Activated T-cell treated with anti-CD3 and anti-CD28 coated beads, Interleukin-2, amount 50 U/mL, for 72 hours (primary cell): ENCODE results near the gene PSMB10. TPM values are rescaled to one million over a fixed set of nuclear protein-coding genes. Genes with fewer than 3 reads are reported as not detected.
A peak's percentile ranks its signal among the peaks of the same experiment; 100 is the strongest.
"Not testable (repeated sequence)": the region's sequence is repeated elsewhere in the genome, so short reads cannot be mapped to it uniquely, and the experiment has no call there.

Experiments used
- ATAC-seq, 2 donors: fragments of 150-1000 bp; cut with Tn5 transposase; replicated peaks in 1 of 2; 2 replicates each; pipeline ENCODE4 v1.10.0; 2021; ENCODE audit warnings: moderate library complexity in 2 of 2, mild to moderate bottlenecking in 1 of 2
- DNase-seq, 2 donors: peaks; one replicate each; pipeline ENCODE4 v3.0.0; 2021 to 2022; ENCODE audit warnings: mixed read lengths in 1 of 2
- H3K27ac Mint-ChIP-seq: one replicate; pipeline ENCODE4 v1.8.0; 2022; ENCODE audit warnings: mild to moderate bottlenecking, moderate library complexity, mixed read lengths
- H3K27me3 Mint-ChIP-seq: one replicate; pipeline ENCODE4 v1.8.0; 2022; ENCODE audit warnings: low read depth, mixed read lengths
- H3K36me3 Mint-ChIP-seq, 2 donors: one replicate each; pipeline ENCODE4 v1.8.0; 2022; ENCODE audit warnings: mixed read lengths in 2 of 2, mild to moderate bottlenecking in 1 of 2; ENCODE audit not compliant: insufficient read depth in 2 of 2
- H3K4me1 Mint-ChIP-seq: one replicate; pipeline ENCODE4 v1.8.0; 2022; ENCODE audit warnings: low read depth, mixed read lengths
- H3K4me3 Mint-ChIP-seq, 2 donors: one replicate each; pipeline ENCODE4 v1.8.0; 2022; ENCODE audit warnings: mild to moderate bottlenecking in 2 of 2, mixed read lengths in 2 of 2, moderate library complexity in 2 of 2
- H3K9me3 Mint-ChIP-seq, 2 donors: one replicate each; pipeline ENCODE4 v1.8.0; 2022; ENCODE audit warnings: mixed read lengths in 2 of 2
- total RNA-seq, 2 donors: library from RNA; stranded (reverse); gene quantifications; one replicate each; pipeline ENCODE4 v1.2.3, GENCODE V29; 2022

The PSMB10 gene
- total RNA-seq: 100 to 1,000 TPM; 169 to 184 TPM

DNA sequence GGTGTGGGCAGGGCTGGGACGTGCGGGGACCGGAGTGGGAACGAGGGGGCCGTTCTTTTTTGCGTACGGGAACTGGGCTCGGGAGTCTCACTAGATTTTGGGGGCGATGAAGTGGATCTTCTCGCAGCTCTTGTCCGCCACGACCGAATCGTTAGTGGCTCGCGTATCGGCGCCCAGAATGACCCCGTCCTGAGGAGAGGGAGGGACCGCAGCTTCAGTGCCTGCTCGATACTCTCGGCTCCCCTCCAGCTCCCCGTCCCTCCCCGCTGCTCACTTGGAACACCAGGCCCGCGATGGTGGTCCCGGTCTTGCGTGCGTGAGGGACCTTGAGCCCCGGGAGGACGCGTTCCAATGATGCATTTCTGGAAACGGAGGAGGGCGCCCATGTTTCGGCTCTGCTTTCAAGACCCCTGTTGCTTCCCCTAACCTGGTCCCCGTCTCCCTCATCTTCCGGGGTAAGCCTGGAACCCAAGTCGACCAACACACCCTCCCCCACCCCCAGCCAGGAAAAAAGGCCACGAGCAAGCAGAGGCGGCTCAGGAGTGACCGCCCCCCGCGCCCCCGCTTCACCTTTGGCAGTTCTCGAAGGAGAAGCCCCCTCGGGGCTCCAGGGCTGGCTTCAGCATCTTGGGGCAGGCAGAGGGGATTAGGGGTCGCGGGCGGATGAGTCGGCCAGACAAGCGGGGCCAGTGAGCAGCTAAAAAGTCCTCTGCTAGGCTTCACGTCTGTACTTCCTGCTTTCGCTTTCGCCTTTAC, at the start of gene PSMB10:
TSS of gene PSMB10 (minus strand) at position 727 of the 756 bp plus-strand sequence. CDS start at position 626, 101 bp downstream.
- Mint-ChIP-seq H3K27me3 (no peaks in the 10 kb centered on the region), H3K27ac (peak within 1 kb of the TSS; percentile 81), H3K36me3 (peaks cover 9 to 11% of the 10 kb centered on the region in 2 donors), H3K9me3 (no peaks in the 10 kb centered on the region), H3K4me1 (peaks cover 53% of the 10 kb centered on the region), H3K4me3 (peak within 1 kb of the TSS; percentile 87 to 100)
- ATAC-seq (peak; percentile 61 to 63), DNase-seq (peak in 1 of 2 donors; percentile 55)

DNA sequence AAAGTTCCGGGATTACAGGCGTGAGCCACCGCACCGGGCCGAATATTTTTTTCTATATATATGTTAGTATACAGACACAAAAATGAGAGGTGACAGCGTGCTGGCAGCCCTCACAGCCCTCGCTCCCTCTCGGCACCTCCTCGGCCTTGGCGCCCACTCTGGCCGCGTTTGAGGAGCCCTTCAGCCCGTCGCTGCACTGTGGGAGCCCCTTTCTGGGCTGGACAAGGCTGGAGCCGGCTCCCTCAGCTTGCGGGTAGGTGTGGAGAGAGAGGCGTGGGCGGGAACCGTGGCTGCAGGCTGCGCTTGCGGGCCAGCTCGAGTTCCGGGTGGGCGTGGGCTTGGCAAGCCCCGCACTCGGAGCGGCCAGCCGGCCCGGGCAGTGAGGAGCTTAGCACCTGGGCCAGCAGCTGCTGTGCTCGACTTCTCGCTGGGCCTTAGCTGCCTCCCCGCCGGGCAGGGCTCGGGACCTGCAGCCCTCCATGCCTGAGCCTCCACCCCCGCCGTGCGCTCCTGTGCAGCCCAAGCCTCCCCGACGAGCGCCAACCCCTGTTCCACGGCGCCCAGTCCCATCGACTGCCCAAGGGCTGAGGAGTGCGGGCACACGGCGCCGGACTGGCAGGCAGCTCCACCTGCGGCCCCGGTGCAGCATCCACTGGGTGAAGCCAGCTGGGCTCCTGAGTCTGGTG, 45.5 kb upstream of the PSMB10 start:
- Mint-ChIP-seq H3K9me3 (no peaks in the 10 kb centered on the region), H3K4me1 (peaks cover 24% of the 10 kb centered on the region), H3K36me3 (no peaks in the 10 kb centered on the region), H3K27ac (no peak overlapping the region), H3K27me3 (no peaks in the 10 kb centered on the region), H3K4me3 (no peak overlapping the region)
- DNase-seq: no peak
- ATAC-seq: no peak

DNA sequence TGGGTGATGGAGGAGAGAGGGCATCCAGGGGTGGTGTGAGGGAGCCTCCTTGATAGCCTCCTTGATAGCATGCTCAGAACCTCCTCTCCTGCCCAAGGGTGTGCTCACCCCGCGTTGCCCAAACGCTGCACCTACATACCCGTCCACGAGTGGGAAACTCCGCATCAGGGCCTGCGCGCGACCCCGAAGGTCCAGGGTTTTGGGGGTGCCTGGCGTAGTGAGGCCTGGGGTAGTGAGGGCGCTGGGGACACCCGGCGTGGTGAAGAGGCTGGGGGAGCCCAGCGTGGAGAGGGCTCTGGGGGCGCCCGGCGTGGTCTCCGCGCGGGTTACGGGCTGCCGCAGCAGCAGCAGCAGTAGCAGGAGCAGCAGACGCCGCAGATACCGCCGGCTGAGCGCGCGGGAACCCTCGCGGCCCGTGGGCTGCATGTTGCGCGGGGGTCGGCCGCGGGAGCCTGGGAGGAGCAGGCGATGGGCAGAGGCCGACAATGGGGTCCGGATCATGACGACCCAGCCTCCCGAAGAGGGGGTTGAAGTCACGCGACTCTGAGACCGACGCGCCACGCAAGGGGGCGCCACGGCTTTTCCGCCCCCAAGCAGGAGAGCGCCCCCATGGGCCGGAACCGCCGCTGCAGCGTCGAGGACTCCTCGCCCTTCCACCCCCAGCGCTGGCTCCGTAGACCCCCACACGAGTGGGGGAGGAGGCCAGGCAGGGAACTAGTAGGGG, 43.5 kb upstream of the PSMB10 start, which contains the start of gene DPEP3:
TSS of gene DPEP3 (minus strand) at position 545 of the 724 bp plus-strand sequence. CDS start at position 426, 119 bp downstream.
- Mint-ChIP-seq H3K36me3 (no peaks in the 10 kb centered on the region), H3K27me3 (no peaks in the 10 kb centered on the region), H3K4me1 (peaks cover 23% of the 10 kb centered on the region), H3K4me3 (no peak within 1 kb of the TSS), H3K9me3 (no peaks in the 10 kb centered on the region), H3K27ac (no peak within 1 kb of the TSS)
- peak in 1 of 2 donors; percentile 27 for DNase-seq
- ATAC-seq: no peak

DNA sequence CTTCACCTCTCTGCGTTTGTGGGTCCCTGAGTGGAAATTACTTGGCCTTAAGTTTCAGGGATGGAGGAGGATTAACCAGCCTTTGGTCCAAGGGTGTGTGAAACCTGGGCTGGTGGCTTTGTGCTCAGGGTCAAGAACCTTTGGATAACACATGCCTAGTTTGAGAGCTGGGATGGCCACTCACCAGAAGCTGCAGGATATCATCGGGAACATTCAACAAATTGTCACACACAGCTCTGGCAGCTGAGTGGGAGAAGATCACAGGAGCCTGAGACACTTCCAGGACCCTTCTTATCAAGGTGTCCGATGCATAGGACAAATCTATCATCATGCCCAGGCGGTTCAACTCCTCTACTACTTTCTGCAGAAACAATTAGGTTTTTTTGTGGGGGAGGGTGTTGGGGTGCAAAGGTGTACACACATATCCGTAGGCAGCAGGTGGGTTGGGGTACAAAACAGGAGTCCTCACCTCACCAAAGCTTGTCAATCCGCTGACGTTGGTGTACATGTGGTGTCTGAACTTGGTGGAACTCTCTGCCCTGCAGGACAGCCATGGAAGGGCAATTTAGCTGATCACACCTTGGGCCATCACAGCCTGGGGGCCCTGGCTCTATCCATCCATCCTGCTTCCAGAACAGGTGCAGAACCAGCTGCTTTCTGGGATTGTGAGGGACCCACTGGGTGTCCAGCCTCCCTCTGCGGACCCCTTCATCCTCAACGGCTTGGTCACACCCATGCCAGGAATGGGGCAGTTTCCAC, 41.0 kb upstream of the PSMB10 start:
- ATAC-seq (no peak), DNase-seq (no peak)
- no peaks in the 10 kb centered on the region for H3K4me1 Mint-ChIP-seq
- H3K27ac Mint-ChIP-seq: no peak overlapping the region
- no peaks in the 10 kb centered on the region for H3K27me3 Mint-ChIP-seq
- H3K36me3 Mint-ChIP-seq: no peaks in the 10 kb centered on the region
- no peaks in the 10 kb centered on the region for H3K9me3 Mint-ChIP-seq
- no peak overlapping the region for H3K4me3 Mint-ChIP-seq

DNA sequence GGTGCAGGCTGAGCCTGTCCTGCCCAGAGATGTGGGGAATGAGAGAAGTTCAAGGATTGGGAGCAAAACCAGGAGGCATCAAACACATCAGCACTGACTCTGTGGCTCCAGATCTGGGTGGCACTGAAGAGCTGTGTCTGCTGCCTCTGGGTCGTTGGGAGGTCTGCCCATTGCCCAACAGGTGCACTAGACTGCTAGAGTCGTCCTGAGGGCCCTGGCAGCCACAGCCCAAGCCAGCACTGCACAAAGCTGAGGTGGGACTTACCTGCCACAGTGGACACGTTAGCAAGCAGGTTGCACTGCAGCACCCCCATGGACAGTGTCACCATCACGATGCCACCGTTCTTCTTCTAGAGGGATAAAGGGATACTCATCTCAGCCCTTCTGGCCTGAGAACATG, 40.4 kb upstream of the PSMB10 start:
- Mint-ChIP-seq H3K27ac (no peak overlapping the region), H3K9me3 (no peaks in the 10 kb centered on the region), H3K4me3 (no peak overlapping the region), H3K4me1 (no peaks in the 10 kb centered on the region), H3K36me3 (no peaks in the 10 kb centered on the region), H3K27me3 (no peaks in the 10 kb centered on the region)
- no peak for DNase-seq
- no peak for ATAC-seq

DNA sequence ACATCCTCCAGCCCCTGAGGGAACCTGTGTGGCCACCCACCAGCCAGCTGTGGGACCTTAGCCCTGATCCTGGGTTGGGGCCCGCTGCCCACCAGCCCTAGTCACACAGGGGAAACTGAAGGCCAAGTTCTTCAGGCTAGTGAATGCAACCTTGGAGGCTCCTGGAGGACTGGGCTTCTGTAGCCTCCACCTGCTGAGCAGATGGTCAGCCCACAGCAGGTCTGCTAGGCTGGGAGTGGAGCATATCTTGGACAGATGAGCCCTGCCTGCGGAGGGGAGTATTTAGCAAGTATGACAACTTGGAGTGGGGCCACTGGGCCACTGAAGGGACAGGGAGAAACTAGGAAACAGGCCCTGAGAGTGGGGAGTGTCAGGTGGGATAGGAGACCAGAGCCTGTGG, 39.6 kb upstream of the PSMB10 start:
- ATAC-seq: no peak
- Mint-ChIP-seq H3K9me3 (no peaks in the 10 kb centered on the region), H3K4me3 (no peak overlapping the region), H3K27me3 (no peaks in the 10 kb centered on the region), H3K36me3 (no peaks in the 10 kb centered on the region), H3K4me1 (no peaks in the 10 kb centered on the region), H3K27ac (no peak overlapping the region)
- DNase-seq: no peak

DNA sequence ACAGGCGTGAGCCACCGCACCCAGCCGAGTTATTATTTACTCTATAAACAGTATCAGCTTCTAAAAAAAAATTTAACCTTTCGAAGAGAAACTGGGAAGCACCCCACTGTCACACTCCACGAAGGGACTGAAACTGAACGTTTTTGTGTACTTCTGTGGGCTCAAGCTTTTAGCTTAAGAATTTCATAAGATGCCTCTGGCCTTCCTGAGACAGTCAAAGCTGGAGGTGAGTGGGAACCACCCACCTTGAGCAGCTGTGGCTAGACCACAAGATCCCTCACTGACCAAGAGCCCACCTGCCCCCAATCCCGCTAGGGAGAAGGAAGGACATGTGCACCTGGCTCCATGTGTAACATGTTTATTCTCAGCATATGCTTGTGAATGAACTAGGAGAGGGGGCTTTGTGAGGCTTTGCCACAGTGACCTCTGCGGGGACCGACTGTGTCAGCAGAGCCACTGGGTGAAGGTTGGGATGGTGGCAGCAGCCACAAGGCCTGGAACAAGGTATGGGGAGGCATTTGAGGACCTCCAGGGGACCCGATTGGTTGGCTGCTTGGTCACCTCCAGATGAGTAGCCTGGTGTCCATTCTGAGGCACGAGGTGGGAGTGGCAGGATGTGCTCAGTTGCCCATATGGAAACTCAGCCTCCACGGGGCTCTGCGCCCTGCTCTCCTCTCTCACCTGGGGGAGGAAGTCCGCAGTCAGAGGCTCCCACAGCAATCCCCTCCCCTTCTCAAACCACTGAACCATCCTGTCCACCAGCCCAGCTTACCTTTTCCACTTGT, 38.9 kb upstream of the PSMB10 start:
- Mint-ChIP-seq H3K9me3 (no peaks in the 10 kb centered on the region), H3K36me3 (no peaks in the 10 kb centered on the region), H3K4me3 (no peak overlapping the region), H3K27me3 (no peaks in the 10 kb centered on the region), H3K4me1 (no peaks in the 10 kb centered on the region), H3K27ac (no peak overlapping the region)
- DNase-seq (no peak), ATAC-seq (no peak)

DNA sequence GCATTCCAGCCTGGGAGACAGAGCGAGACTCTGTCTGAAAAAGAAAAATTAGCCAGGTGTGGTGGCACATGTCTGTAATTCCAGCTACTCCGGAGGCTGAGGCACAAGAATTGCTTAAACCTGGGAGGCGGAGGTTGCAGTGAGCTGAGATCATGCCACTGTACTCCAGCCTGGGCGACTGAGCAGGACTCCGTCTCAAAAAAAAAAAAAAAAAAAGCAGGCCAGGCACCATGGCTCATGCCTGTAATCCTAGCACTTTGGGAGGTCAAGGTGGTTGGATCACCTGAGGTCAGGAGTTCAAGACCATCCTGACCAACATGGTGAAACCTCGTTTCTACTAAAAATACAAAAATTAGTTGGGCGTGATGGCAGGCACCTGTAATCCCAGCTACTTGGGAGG, 35.6 kb upstream of the PSMB10 start:
- peaks cover 18% of the 10 kb centered on the region for H3K4me1 Mint-ChIP-seq
- not testable (repeated sequence) for DNase-seq, H3K4me3 Mint-ChIP-seq, H3K36me3 Mint-ChIP-seq, H3K27me3 Mint-ChIP-seq, H3K27ac Mint-ChIP-seq, H3K9me3 Mint-ChIP-seq, ATAC-seq

DNA sequence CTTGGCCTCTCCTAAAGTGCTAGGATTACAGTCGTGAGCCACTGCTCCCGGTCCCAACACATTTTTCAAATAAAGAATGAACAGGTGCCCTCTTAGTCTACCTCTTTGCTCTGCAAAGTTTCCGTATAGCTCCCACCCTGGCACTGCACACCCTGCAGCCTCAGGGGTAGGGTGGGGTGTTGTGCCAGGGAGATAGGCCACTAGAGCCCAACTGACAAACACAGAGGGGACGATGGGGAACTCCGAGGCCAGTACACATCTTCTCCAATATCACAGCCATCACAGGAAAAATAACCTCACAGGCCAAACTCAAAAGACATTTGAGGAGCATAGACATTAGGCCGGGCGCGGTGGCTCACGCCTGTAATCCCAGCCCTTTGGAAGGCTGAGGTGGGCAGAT, 34.5 kb upstream of the PSMB10 start:
- peaks cover 29% of the 10 kb centered on the region for H3K4me1 Mint-ChIP-seq
- peak overlapping the region in 1 of 2 donors; percentile 7 for H3K4me3 Mint-ChIP-seq
- H3K36me3 Mint-ChIP-seq: peaks cover 2 to 6% of the 10 kb centered on the region in 2 donors
- ATAC-seq (no peak), DNase-seq (no peak)
- H3K27ac Mint-ChIP-seq: no peak overlapping the region
- no peaks in the 10 kb centered on the region for H3K27me3 Mint-ChIP-seq
- no peaks in the 10 kb centered on the region for H3K9me3 Mint-ChIP-seq

DNA sequence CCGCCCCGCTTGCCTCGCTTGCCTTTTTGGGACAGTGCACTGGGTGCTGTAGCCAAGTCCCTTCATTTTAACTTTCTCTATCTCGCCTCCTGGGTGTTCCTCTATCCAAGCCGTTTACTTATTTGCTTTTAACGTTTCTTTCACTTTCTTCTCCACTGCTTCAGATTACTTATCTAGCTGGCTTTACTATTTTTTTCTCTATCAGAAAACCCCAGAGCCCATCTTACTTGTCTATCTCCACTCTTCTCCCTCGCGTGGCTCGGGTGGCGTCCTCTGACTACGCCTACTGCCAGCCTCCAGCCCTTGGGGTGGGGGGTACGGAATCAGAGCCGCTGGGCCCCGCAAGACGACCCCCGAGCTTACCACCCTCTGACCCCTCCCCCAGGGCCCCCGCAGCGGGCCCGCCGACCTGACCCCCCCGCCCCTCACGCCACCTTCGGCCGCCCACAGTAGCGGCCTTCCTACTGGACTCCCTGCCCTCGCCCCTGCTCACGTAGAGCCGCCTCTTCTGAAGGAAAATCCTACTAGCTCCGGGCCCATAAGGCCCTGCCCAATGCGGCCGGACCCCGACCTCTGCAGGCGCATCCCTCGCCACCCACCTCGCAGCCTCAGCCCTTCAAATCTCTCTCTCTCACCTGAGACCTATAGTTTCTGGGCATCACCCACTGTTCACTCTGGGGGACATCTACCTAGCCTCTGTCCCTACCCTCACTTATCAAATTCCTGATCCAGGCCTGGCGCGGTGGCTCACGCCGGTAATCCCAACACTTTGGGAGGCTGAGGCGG, 32.8 kb upstream of the PSMB10 start:
- Mint-ChIP-seq H3K4me1 (peaks cover 29% of the 10 kb centered on the region), H3K9me3 (no peaks in the 10 kb centered on the region), H3K36me3 (peaks cover 2 to 6% of the 10 kb centered on the region in 2 donors), H3K4me3 (peak overlapping the region; percentile 82 to 99), H3K27ac (peak overlapping the region; percentile 79), H3K27me3 (no peaks in the 10 kb centered on the region)
- no peak for ATAC-seq
- peak in 1 of 2 donors; percentile 22 for DNase-seq

DNA sequence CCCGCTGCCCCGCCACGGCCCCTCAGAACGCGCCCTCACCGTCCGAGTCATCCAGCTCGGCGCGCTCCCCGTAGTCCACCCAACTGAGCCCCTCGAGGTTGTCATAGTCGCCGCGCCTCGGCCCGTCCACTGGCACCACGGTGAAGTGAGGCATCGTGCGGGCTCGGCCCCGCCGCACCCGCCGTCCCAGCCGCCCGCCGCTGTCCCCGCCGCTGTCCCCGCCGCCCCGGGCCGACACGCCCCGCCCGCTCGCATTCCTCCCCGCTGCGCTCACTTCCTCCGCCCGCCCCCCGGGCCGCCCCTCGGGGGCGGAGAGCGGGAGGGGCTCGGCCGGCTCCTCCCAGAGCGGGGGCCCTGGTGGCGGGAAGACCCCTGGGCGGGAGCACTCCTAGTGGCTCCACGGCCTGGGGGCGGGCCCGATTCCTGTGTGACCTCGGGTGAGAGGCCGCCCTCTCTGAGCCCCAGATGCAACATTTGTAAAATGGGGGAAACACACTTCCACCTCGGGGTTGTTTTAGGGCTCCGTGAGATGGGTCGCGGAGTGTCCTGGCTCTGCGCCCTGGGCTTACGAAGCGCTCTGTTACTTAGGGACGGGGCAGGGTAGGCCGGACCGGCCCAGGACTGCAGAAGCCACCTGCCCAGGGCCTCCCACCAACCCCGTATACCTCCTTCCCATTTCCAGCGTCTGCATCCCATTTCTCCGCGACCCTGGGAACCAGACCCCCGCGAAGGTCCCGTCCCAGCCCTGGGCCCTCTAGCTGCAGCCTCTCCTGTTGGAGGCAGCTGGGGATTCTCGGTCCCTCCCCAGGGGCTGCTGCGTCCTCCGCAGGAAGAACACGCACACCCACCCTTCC, 32.0 kb upstream of the PSMB10 start, which contains the start of gene SLC12A4:
TSS of gene SLC12A4 (minus strand) at position 238 of the 854 bp plus-strand sequence. CDS start at position 154, 84 bp downstream.
- peaks cover 29% of the 10 kb centered on the region for H3K4me1 Mint-ChIP-seq
- H3K27me3 Mint-ChIP-seq: no peaks in the 10 kb centered on the region
- peaks cover 2 to 6% of the 10 kb centered on the region in 2 donors for H3K36me3 Mint-ChIP-seq
- ATAC-seq (peak; percentile 92 to 95), DNase-seq (peak; percentile 94 to 97)
- no peaks in the 10 kb centered on the region for H3K9me3 Mint-ChIP-seq
- peak within 1 kb of the TSS; percentile 94 for H3K27ac Mint-ChIP-seq
- H3K4me3 Mint-ChIP-seq: peak within 1 kb of the TSS; percentile 82 to 99
